ENCODE results near the gene HAUS7.

DNA sequence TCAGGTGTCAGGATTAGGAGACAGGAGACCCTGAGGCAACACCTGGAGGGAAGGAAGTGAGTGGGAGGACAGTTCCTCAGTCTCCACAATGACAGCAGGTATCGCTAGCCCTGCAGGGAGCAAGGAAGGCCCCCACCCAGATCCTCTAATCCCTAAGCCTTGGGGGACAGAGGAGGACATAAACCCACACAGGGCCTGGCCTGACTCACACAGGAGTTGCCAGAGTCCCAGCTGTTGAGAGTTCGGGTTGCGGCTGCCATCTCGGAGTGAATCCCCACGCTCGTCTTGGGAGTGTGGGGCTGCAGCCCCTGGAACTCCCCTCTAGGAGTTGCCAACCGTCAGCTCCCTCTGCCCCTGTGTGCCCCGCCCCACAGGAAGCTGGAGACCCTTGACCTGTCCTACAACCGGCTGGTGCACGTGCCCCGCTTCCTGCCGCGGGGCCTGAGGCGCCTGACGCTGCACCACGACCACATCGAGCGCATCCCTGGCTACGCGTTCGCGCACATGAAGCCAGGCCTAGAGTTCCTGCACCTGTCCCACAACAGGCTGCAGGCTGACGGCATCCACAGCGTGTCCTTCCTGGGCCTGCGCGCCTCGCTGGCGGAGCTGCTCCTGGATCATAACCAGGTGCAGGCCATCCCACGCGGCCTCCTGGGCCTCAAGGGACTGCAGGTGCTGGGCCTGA, 15.2 kb upstream of the HAUS7 start:
- no peak for TF ChIP-seq POLR2A (IDR thresholded peaks at IDR 0.05; ENCODE audit: low read depth, low read length)
- no peak for TF ChIP-seq POLR2AphosphoS5 (IDR thresholded peaks at IDR 0.05; ENCODE audit: low read depth, low read length)
- no peak for TF ChIP-seq TAF1 (IDR thresholded peaks at IDR 0.05; ENCODE audit: borderline replicate concordance, low read depth, low read length)
